Stimulated activated CD4-positive, alpha-beta T cell treated with anti-CD3 and anti-CD28 coated beads, TNF-alpha, amount 100 ng/mL, for 1 hour (primary cell): ENCODE results near the gene ASPDH.
"Not testable (repeated sequence)": the region's sequence is repeated elsewhere in the genome, so short reads cannot be mapped to it uniquely, and the experiment has no call there.

Source experiments
- DNase-seq, 3 donors: peaks; one replicate each; pipeline ENCODE4 v3.0.0-alpha.2; 2020; ENCODE audit warnings: low read depth in 3 of 3, low spot score in 1 of 3

Gene ASPDH

GRCh38 chr19:50548191-50549058 lies 34.7 kb upstream of the ASPDH start:
- DNase-seq, result no peak

- DNase-seq, result no peak
Observed at GRCh38 chr19:50547385-50548190, 33.9 kb upstream of the ASPDH start.

- no peak for DNase-seq
Observed at GRCh38 chr19:50546527-50547221, 33.0 kb upstream of the ASPDH start.

GRCh38 chr19:50542943-50543342 lies 29.2 kb upstream of the ASPDH start:
- DNase-seq, result no peak

- DNase-seq, result peak in 2 of 3 donors; percentile 13 to 48
Observed at GRCh38 chr19:50537769-50538230, 24.1 kb upstream of the ASPDH start.

DNA sequence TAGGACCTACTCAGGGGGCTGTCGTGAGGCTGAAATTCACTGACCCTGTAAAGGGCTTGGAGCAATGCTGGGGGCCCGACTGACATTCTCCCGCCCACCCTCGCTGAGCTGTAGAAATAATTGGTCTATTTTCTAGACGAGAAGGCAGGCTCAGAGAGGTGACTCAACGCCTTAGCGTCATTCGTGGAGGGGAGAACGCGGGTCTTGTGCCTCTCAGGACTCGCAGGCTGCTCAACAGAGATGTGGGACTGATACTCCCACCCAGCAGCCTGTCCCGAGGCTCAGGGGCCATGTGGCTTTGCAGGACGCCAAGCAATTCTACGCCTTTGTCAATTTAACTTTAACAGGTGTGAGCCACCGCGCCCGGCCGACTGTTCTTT lies 23.6 kb upstream of the ASPDH start:
- no peak for DNase-seq

DNA sequence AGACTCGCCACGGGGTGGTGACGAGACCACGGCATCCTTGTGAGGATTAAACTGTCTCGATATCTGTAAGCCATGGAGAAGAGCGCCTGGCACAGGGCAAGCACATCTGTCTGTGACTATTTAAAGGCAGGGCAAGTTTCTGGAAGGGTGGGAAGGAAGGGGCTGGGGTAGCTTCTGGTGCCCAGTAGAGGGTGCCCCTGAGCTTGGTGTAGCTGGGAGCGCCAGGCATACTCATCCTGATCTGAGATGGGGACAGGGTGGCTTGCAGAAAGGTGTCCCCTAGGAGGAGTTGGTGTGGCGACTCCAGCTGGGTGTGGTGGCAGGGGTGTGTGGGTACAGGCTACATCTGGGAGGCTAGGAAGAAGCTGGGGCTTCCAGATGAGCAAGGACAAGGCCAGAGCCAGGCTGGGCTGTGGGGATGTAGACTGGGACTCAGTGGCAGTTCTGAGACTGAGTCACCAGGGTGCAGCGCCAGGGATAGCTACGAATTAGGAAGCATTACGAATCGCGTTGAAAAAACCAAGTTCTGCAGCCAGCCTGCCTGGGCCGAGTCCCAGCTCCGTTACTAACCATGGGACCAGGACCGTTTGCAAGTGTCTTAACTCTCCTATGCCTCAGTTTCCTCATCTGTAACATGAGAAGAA lies 23.1 kb upstream of the ASPDH start:
- DNase-seq, result no peak

GRCh38 chr19:50535672-50536187 lies 22.0 kb upstream of the ASPDH start:
- no peak for DNase-seq

GRCh38 chr19:50534478-50534877 lies 20.8 kb upstream of the ASPDH start:
- no peak for DNase-seq

GRCh38 chr19:50532952-50533351 lies 19.2 kb upstream of the ASPDH start:
- DNase-seq, result no peak

DNA sequence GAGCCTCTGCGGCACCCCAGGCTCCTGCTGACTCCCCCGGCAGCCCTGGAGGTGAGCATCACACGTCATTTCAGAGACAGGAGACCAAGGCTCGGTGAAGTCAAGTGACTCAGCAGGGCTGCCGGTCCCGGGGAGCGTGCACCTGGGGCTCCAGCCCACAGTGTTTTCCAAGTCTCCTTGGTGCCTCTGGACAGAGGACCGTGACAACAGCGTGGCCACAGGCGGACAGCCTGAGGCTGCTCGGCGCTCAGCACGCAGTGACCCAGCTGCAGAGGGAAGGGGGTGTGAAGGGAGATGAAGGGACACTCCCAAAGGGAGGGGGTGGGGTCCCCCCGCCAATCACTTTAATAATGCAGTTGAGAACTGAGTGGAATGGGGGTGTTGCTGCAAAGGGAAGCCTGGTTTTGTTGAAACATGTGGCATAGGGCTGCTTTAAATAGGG lies 17.5 kb upstream of the ASPDH start:
- DNase-seq, result no peak

DNA sequence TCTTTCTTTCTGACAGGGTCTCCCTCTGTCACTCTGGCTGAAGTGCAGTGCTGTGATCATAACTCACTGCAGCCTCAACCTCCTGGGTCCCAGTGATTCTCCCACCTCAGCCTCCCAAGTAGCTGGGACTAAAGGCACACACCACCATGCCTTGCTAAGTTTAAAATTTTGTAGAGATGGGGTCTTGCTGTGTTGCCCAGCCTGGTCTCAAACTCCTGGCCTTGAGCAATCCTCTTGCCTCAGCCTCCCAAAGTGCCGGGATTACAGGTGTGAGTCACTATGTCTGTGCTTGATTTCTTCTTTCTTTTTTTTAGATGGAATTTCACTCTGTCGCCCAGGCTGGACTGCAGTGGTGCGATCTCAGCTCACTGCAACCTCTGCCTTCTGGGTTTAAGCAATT lies 14.3 kb upstream of the ASPDH start:
- DNase-seq, result not testable (repeated sequence)

GRCh38 chr19:50522881-50523280 lies 9.2 kb upstream of the ASPDH start:
- no peak for DNase-seq

DNA sequence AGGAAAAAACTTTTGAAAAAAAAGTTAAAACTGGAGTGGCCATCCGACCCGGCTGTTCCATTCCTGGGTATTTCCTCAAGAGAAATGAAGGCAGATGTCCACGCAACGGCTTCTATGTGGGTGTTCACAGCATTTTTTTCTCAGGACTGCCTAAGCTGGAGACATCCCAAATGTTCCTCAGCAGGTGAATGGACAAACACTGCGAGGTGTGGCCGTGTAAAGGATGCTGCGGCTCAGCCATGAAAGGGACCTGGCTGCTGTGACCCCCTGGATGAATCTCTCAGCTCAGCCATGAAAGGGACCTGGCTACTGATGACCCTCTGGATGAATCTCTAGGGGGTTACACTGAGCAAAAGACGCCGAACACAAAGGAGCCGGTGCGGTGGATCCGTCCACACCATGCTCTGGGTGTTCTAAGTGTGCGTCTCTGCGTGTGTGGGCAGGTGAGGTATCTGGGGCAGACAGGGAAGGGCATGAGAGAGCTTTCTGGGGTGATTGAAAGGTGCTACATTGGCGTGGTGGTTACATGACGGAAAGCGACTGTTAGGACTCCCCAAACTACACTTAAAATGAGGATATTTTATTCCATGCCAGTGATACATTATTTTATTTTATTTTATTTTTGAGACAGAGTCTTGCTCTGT lies 7.2 kb upstream of the ASPDH start:
- no peak for DNase-seq

GRCh38 chr19:50519006-50519575 lies 5.4 kb upstream of the ASPDH start:
- DNase-seq, result no peak

GRCh38 chr19:50518091-50519005 lies 4.6 kb upstream of the ASPDH start:
- DNase-seq, result no peak

DNA sequence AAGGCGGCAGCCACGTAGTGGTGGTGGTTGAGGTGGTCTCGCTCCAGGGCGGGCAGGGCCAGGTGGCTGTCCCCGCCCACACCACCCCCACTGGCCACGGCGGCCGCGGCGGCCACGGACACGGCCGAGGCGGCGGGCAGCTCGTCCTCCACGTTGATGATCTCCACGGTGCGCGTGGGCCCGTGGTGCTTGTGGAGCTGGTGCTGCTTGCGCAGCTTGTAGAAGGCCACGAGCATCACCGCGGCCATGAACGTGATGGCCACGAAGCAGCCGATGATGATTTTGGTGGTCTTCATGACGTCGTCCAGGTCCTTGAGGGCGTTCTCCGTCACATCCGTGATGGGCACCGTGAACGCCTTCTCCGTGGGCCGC lies 4.0 kb upstream of the ASPDH start:
- no peak for DNase-seq

GRCh38 chr19:50516964-50517703 lies 3.4 kb upstream of the ASPDH start:
- no peak for DNase-seq
